Gastrocnemius medialis (tissue), 4 donors: Measurements from ENCODE around the gene CDKN1C. TPM values are rescaled to one million over a fixed set of nuclear protein-coding genes. Genes with fewer than 3 reads are reported as not detected.

ENCODE experiments used
- ATAC-seq, 2 donors: fragments of 150-250 bp; one replicate each; pipeline ENCODE4 v1.9.1; 2016
- DNase-seq, 2 donors: peaks; one replicate each; pipeline ENCODE4 v3.0.0-alpha.2; 2019
- H3K27ac ChIP-seq, 4 donors: fragments of 200-600 bp; sonication (generic); 1 replicate in 1 of 4; 2 replicates in 3 of 4; pipeline ENCODE4 v1.5.1; 2016 to 2018; ENCODE audit warnings: mild to moderate bottlenecking in 2 of 4, moderate library complexity in 1 of 4
- H3K27me3 ChIP-seq, 3 donors: fragments of 200-600 bp; sonication (generic) in 2 of 3; 1 replicate in 1 of 3; 2 replicates in 2 of 3; pipeline versions ENCODE4 v1.5.1 to v1.6.0; 2016 to 2019; ENCODE audit warnings: mild to moderate bottlenecking in 1 of 3, moderate library complexity in 1 of 3
- H3K36me3 ChIP-seq, 2 donors: fragments of 200-600 bp; sonication (generic) in 1 of 2; one replicate each; pipeline ENCODE4 v1.5.1; 2017 to 2018
- H3K4me1 ChIP-seq, 2 donors: fragments of 200-600 bp; sonication (generic) in 1 of 2; one replicate each; pipeline ENCODE4 v1.5.1; 2016 to 2017; ENCODE audit warnings: mild to moderate bottlenecking in 2 of 2
- H3K4me3 ChIP-seq, 4 donors: fragments of 200-600 bp; sonication (generic) in 3 of 4; 1 replicate in 1 of 4; 2 replicates in 3 of 4; pipeline ENCODE4 v1.5.1; 2016 to 2019; ENCODE audit warnings: mild to moderate bottlenecking in 2 of 4
- H3K9me3 ChIP-seq, 3 donors: fragments of 200-600 bp; sonication (generic) in 2 of 3; 1 replicate in 1 of 3; 2 replicates in 2 of 3; pipeline ENCODE4 v1.5.1; 2016 to 2019
- POLR2A ChIP-seq, 2 donors: fragments of 450-650 bp; IDR thresholded peaks; one replicate each; pipeline ENCODE4 v1.6.1; 2017; ENCODE audit warnings: antibody characterized with exemption in 2 of 2, mild to moderate bottlenecking in 2 of 2, moderate library complexity in 2 of 2
- in situ Hi-C, 4 donors: fragments of 200-750 bp; cut with MboI; loops; one replicate each; pipeline versions ENCODE4 v1.15.0 to v1.8.0; 2017; ENCODE audit warnings: low sequenced_read_pairs in 4 of 4
- intact Hi-C: fragments of 100-400 bp; cut with DNase I; formaldehyde crosslinking; loops from one replicate; pipeline ENCODE4 v1.15.1; 2023; ENCODE audit warnings: low total_unique reads
- total RNA-seq, 4 donors: library from RNA; depleted of rRNA; stranded (reverse); fragments of >200 nt; gene quantifications; one replicate each; pipeline versions ENCODE4 v1.1.0 to v1.2.3, GENCODE V29; 2016
- TF ChIP-seq, protein P1 (sequence below), 5 experiments: fragments of 450-650 bp in 3 of 5; fragments of 200-600 bp in 2 of 5; sonication (generic) in 2 of 5; IDR thresholded peaks in 4 of 5; conservative IDR thresholded peaks in 1 of 5; 1 replicate in 4 of 5; 2 replicates in 1 of 5; pipeline ENCODE4 v1.5.1; 2016 to 2019; ENCODE audit warnings: antibody characterized with exemption in 5 of 5, mild to moderate bottlenecking in 3 of 5, moderate library complexity in 3 of 5

Gene CDKN1C
- total RNA-seq, 4 donors from 2014 or later = 22.0 to 56.9 (median 38.5) TPM

GRCh38 chr11:2901196-2901796, 15.7 kb upstream of the CDKN1C start:
- ATAC-seq (peak in 1 of 2 donors; percentile 7), DNase-seq (no peak)
- in situ Hi-C loops = no loop called here
- H3K27me3 ChIP-seq = peaks cover 6 to 14% (median 8%) of the 10 kb centered on the region in 3 donors
- H3K27ac ChIP-seq = peak overlapping the region; percentile 48 to 73 (median 66)
- TF ChIP-seq POLR2A (IDR thresholded peaks at IDR 0.05) = no peak
- TF ChIP-seq, protein P1, sequence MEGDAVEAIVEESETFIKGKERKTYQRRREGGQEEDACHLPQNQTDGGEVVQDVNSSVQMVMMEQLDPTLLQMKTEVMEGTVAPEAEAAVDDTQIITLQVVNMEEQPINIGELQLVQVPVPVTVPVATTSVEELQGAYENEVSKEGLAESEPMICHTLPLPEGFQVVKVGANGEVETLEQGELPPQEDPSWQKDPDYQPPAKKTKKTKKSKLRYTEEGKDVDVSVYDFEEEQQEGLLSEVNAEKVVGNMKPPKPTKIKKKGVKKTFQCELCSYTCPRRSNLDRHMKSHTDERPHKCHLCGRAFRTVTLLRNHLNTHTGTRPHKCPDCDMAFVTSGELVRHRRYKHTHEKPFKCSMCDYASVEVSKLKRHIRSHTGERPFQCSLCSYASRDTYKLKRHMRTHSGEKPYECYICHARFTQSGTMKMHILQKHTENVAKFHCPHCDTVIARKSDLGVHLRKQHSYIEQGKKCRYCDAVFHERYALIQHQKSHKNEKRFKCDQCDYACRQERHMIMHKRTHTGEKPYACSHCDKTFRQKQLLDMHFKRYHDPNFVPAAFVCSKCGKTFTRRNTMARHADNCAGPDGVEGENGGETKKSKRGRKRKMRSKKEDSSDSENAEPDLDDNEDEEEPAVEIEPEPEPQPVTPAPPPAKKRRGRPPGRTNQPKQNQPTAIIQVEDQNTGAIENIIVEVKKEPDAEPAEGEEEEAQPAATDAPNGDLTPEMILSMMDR (IDR thresholded peaks at IDR 0.05 in 4 of 5, conservative IDR thresholded peaks at IDR 0.05 in 1 of 5) = no peak
- H3K9me3 ChIP-seq = no peaks in the 10 kb centered on the region
- no peaks in the 10 kb centered on the region for H3K36me3 ChIP-seq
- intact Hi-C loops = loop anchor here (5.0 kb wide), 1 partner anchor 521 kb away; no protein-coding TSS in a partner anchor
- H3K4me3 ChIP-seq = peak overlapping the region; percentile 62 to 65 (median 63)
- H3K4me1 ChIP-seq = peaks cover 3 to 9% of the 10 kb centered on the region in 2 donors

DNA sequence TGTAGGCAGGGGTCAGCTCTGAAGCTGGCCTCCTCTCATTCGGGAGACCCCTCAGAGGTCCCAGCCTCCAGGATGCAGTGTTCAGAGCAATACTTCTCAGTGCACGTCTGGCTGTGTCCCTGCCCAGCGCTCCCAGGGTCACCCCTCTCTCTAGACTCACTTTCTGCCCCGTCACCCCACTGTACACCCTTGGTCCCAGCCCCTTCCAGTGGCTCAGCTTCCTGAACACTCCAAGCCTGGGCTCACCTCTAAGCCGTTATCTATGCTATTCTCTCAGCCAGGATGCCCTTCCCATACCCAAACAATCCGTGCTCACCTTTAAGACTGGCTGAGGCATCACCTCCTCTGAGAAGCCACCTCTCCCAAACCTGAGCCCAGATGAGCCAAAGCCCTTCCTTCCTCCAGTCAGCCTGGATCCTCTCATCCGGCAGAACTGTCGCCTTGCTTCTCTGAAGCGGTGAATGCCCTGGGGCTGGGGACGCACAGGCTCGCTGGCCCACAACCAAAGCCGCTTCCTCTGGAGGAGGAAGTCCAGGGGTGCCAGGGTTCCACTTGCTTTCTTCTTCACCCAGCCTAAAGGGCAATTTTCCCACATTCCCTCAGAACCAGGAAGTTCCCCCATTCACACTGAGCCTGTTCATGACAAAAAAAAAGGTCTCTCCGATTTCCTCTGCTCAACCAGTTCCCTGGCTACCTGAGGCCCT, 13.7 kb upstream of the CDKN1C start:
- Histone ChIP-seq H3K27ac (peak overlapping the region in 3 of 4 donors; percentile 51 to 64 (median 57)), H3K27me3 (peaks cover under 1 to 13% (median 6%) of the 10 kb centered on the region in 3 donors), H3K4me3 (no peak overlapping the region), H3K36me3 (no peaks in the 10 kb centered on the region), H3K4me1 (peaks cover 3 to 9% of the 10 kb centered on the region in 2 donors), H3K9me3 (no peaks in the 10 kb centered on the region)
- intact Hi-C loops = loop anchor here (10.0 kb wide), 1 partner anchor 594 kb away; the partner anchor contains the start of genes C11orf21 and TSPAN32
- no peak for TF ChIP-seq POLR2A (IDR thresholded peaks at IDR 0.05)
- TF ChIP-seq, protein P1 (IDR thresholded peaks at IDR 0.05 in 4 of 5, conservative IDR thresholded peaks at IDR 0.05 in 1 of 5) = no peak
- in situ Hi-C loops = loop anchor here in 3 of 4 donors (10.0 to 25.0 kb wide), 3 partner anchors 212 to 474 kb away; partner anchors contain the start of genes KCNQ1OT1 (in 3 of the 3), KCNQ1 (in 1 of the 3) and TRPM5 (in 1 of the 3)
- DNase-seq (peak in 1 of 2 donors; percentile 36), ATAC-seq (no peak)

DNA sequence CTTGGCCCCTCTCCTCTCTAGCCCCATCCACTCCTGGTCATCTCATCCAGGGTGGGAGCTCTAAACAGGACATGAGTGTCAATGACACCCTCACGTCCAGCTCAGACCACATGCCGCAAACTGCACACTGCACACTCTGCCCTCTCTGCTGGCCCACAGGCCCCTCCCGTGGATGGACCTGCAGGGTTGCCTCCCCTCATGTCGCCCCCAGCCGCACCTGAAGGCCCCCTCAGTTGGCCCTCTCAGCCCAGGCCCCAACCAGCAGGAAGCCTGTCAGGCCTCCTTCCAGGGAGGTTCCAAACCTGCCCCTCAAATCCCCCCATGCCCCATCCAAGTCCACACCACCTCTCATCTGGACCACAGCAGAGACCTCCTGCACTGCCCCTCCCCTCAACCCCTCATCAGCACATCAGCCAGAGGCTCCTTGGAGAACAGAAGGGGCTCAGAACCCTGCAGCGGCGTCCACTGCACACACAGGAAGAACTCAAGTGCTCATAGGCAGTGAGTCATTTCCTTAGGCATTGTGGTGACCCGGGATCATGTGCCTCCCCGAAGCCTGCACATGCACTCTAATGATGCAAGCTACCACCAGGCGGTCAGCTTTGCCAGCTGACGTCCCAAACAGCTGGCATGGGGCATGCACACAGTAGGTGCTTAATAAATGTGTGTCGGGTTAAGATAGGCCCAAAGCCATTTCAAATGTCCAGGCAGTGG, 12.9 kb upstream of the CDKN1C start:
- H3K27me3 ChIP-seq = peaks cover 0 to 8% (median 3%) of the 10 kb centered on the region in 3 donors
- no peaks in the 10 kb centered on the region for H3K36me3 ChIP-seq
- TF ChIP-seq, protein P1 (IDR thresholded peaks at IDR 0.05 in 4 of 5, conservative IDR thresholded peaks at IDR 0.05 in 1 of 5) = no peak
- TF ChIP-seq POLR2A (IDR thresholded peaks at IDR 0.05) = peak; percentile 10 to 15
- H3K4me1 ChIP-seq = peaks cover 3 to 9% of the 10 kb centered on the region in 2 donors
- H3K9me3 ChIP-seq = no peaks in the 10 kb centered on the region
- no peak overlapping the region for H3K4me3 ChIP-seq
- DNase-seq = peak; percentile 43 to 48
- in situ Hi-C loops (loop anchor here in 3 of 4 donors (10.0 to 25.0 kb wide), 3 partner anchors 211 to 474 kb away; partner anchors contain the start of genes KCNQ1OT1 (in 3 of the 3), KCNQ1 (in 1 of the 3) and TRPM5 (in 1 of the 3)), intact Hi-C loops (loop anchor here (10.0 kb wide), 1 partner anchor 594 kb away; the partner anchor contains the start of genes C11orf21 and TSPAN32)
- peak overlapping the region in 3 of 4 donors; percentile 51 to 64 (median 57) for H3K27ac ChIP-seq
- ATAC-seq = peak; percentile 51 to 75

DNA sequence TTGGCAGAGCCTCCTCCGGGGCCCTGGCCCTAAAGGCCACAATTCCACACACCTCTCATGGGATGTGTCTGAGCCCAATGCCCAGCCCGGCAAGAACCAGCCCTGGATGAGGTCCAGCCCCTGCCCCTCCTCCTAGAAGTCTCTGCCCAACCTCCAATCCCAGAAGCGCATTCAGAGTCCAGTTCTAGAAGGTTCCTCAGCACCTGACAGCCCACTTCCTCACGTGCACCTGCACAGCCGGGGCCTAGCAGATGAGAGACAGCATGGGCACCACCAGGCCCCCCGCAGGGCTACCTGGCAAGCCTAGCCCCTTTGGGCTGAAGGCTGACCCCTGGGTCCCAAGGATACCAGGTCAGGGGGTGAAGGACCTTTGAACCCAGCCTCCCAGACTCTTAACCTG, 11.5 kb upstream of the CDKN1C start:
- no peak for TF ChIP-seq POLR2A (IDR thresholded peaks at IDR 0.05)
- TF ChIP-seq, protein P1 (IDR thresholded peaks at IDR 0.05 in 4 of 5, conservative IDR thresholded peaks at IDR 0.05 in 1 of 5) = no peak
- Histone ChIP-seq H3K27ac (no peak overlapping the region), H3K4me3 (no peak overlapping the region), H3K9me3 (no peaks in the 10 kb centered on the region), H3K27me3 (no peaks in the 10 kb centered on the region), H3K36me3 (no peaks in the 10 kb centered on the region), H3K4me1 (peaks cover 0 to 6% of the 10 kb centered on the region in 2 donors)
- in situ Hi-C loops (loop anchor here in 3 of 4 donors (10.0 to 25.0 kb wide), 3 partner anchors 210 to 472 kb away; partner anchors contain the start of genes KCNQ1OT1 (in 3 of the 3), KCNQ1 (in 1 of the 3) and TRPM5 (in 1 of the 3)), intact Hi-C loops (loop anchor here (10.0 kb wide), 1 partner anchor 592 kb away; the partner anchor contains the start of genes C11orf21 and TSPAN32)
- ATAC-seq (no peak), DNase-seq (no peak)
